MCF 10A (cell line): Measurements from ENCODE around the gene AKR1D1. TPM values are rescaled to one million over a fixed set of nuclear protein-coding genes. Genes with fewer than 3 reads are reported as not detected.

Experiments
- BruUV-seq: library from RNA; stranded (reverse); fragments of 400-500 nt; replicated peaks from 2 replicates; lab custom pipeline; 2021; lab: Mats Ljungman, UMichigan
- CTCF ChIA-PET: fragments of 300-600 bp; sonication (Branson Sonifier 250); formaldehyde crosslinking; extraction: SDS; loops from one replicate; lab custom pipeline; 2021; ENCODE audit warnings: antibody characterized with exemption, inconsistent platforms; lab: Yijun Ruan, JAX
- POLR2A ChIA-PET: fragments of 300-600, 350-650 bp; sonication (Branson Sonifier 250); formaldehyde crosslinking; extraction: SDS; loops from one replicate; lab custom pipeline; 2020; ENCODE audit warnings: antibody characterized with exemption, inconsistent platforms; lab: Yijun Ruan, JAX
- DNase-seq: peaks from one replicate; pipeline ENCODE4 v3.0.0-alpha.2; 2018; ENCODE audit not compliant: unreplicated experiment
- H3K27ac Mint-ChIP-seq: one replicate; pipeline ENCODE4 v1.8.0; 2022; ENCODE audit warnings: mild to moderate bottlenecking, low read depth, mixed read lengths; ENCODE audit not compliant: unreplicated experiment
- H3K27me3 Mint-ChIP-seq: one replicate; pipeline ENCODE4 v1.8.0; 2022; ENCODE audit warnings: mixed read lengths; ENCODE audit not compliant: insufficient read depth, unreplicated experiment
- H3K36me3 Mint-ChIP-seq: one replicate; pipeline ENCODE4 v1.8.0; 2022; ENCODE audit warnings: mild to moderate bottlenecking, moderate library complexity, mixed read lengths; ENCODE audit not compliant: insufficient read depth, unreplicated experiment
- H3K4me1 Mint-ChIP-seq: one replicate; pipeline ENCODE4 v1.8.0; 2022; ENCODE audit warnings: mixed read lengths; ENCODE audit not compliant: insufficient read depth, unreplicated experiment
- H3K4me3 Mint-ChIP-seq: one replicate; pipeline ENCODE4 v1.8.0; 2022; ENCODE audit warnings: mild to moderate bottlenecking, moderate library complexity, mixed read lengths; ENCODE audit not compliant: unreplicated experiment
- H3K9me3 Mint-ChIP-seq: one replicate; pipeline ENCODE4 v1.8.0; 2022; ENCODE audit warnings: mixed read lengths; ENCODE audit not compliant: unreplicated experiment
- CTCF ChIP-seq: fragments of 200-600 bp; IDR thresholded peaks from one replicate; pipeline ENCODE4 v1.8.0; 2022; ENCODE audit warnings: antibody characterized with exemption, mild to moderate bottlenecking; ENCODE audit not compliant: unreplicated experiment
- intact Hi-C: fragments of 100-400 bp; cut with micrococcal nuclease; formaldehyde crosslinking; loops from 2 replicates; pipeline ENCODE4 v1.14.1; 2022
- total RNA-seq: library from RNA; stranded (reverse); gene quantifications from 2 replicates; pipeline ENCODE4 v1.2.3, GENCODE V29; 2022

Gene AKR1D1
- total RNA-seq, 1 experiment from 2014 or later, result not detected

GRCh38 chr7:138081868-138082267 is 5.6 kb downstream of the AKR1D1 start:
- Mint-ChIP-seq H3K9me3 (no peaks in the 10 kb centered on the region), H3K4me3 (no peak overlapping the region), H3K27ac (no peak overlapping the region), H3K4me1 (peaks cover 12% of the 10 kb centered on the region), H3K36me3 (no peaks in the 10 kb centered on the region), H3K27me3 (no peaks in the 10 kb centered on the region)
- intact Hi-C loops, result no loop called here
- no TSS peak for BruUV-seq
- POLR2A ChIA-PET, result interaction anchor here (2.0 kb wide), 1 partner anchor 10 kb away, joined by 8 read pairs; no protein-coding TSS in a partner anchor
- CTCF ChIA-PET, result interaction anchor here (1.2 kb wide), 1 partner anchor 15 kb away, joined by 12 read pairs; no protein-coding TSS in a partner anchor
- DNase-seq, result no peak
- TF ChIP-seq CTCF, result no peak

GRCh38 chr7:138083859-138084258 is 7.6 kb downstream of the AKR1D1 start:
- ChIA-PET CTCF (interaction anchor here (1.5 kb wide), 1 partner anchor 655 kb away, joined by 3 read pairs; no protein-coding TSS in a partner anchor), POLR2A (interaction anchor here (0.8 kb wide), 1 partner anchor 29 kb away, joined by 3 read pairs; no protein-coding TSS in a partner anchor)
- Mint-ChIP-seq H3K27me3 (no peaks in the 10 kb centered on the region), H3K4me3 (no peak overlapping the region), H3K9me3 (no peaks in the 10 kb centered on the region), H3K27ac (no peak overlapping the region), H3K4me1 (no peaks in the 10 kb centered on the region), H3K36me3 (no peaks in the 10 kb centered on the region)
- no peak for TF ChIP-seq CTCF
- intact Hi-C loops, result loop anchor here (1.0 kb wide), 1 partner anchor 7 kb away; no protein-coding TSS in a partner anchor
- DNase-seq, result no peak
- BruUV-seq, result no TSS peak

GRCh38 chr7:138086563-138087270 is 10.5 kb downstream of the AKR1D1 start:
- CTCF ChIA-PET, result no interaction called here
- H3K36me3 Mint-ChIP-seq, result no peaks in the 10 kb centered on the region
- no peaks in the 10 kb centered on the region for H3K4me1 Mint-ChIP-seq
- POLR2A ChIA-PET, result no interaction called here
- no peak for TF ChIP-seq CTCF
- no peaks in the 10 kb centered on the region for H3K9me3 Mint-ChIP-seq
- DNase-seq, result no peak
- no TSS peak for BruUV-seq
- no peaks in the 10 kb centered on the region for H3K27me3 Mint-ChIP-seq
- H3K4me3 Mint-ChIP-seq, result no peak overlapping the region
- intact Hi-C loops, result no loop called here
- H3K27ac Mint-ChIP-seq, result no peak overlapping the region

GRCh38 chr7:138089080-138089901 is 13.0 kb downstream of the AKR1D1 start:
- Mint-ChIP-seq H3K36me3 (no peaks in the 10 kb centered on the region), H3K27ac (no peak overlapping the region), H3K4me3 (no peak overlapping the region), H3K4me1 (no peaks in the 10 kb centered on the region), H3K9me3 (no peaks in the 10 kb centered on the region), H3K27me3 (no peaks in the 10 kb centered on the region)
- POLR2A ChIA-PET, result interaction anchor here (0.6 to 0.9 kb wide), 3 partner anchors 9 to 70 kb away, joined by 3 to 4 read pairs (median 3); no protein-coding TSS in a partner anchor
- CTCF ChIA-PET, result interaction anchor here (0.6 kb wide), 1 partner anchor 543 kb away, joined by 3 read pairs; no protein-coding TSS in a partner anchor
- BruUV-seq, result no TSS peak
- intact Hi-C loops, result no loop called here
- TF ChIP-seq CTCF, result no peak
- peak; percentile 71 for DNase-seq
